Adrenal gland (tissue), 12 donors: Measurements from ENCODE around the gene CFAP99. TPM values are rescaled to one million over a fixed set of nuclear protein-coding genes. Genes with fewer than 3 reads are reported as not detected.

Source experiments
- DNase-seq, 7 donors: peaks; one replicate each; pipeline ENCODE4 v3.0.0-alpha.2; 2019 to 2020
- H3K27ac ChIP-seq, 5 donors: fragments of 200-600 bp; sonication (generic) in 4 of 5; 1 replicate in 3 of 5; 2 replicates in 2 of 5; pipeline versions ENCODE4 v1.5.1 to v1.8.0; 2016 to 2020; ENCODE audit warnings: mild to moderate bottlenecking in 1 of 5
- H3K27me3 ChIP-seq: fragments of 200-600 bp; 2 replicates; pipeline ENCODE4 v1.8.0; 2021
- H3K36me3 ChIP-seq, 2 donors: fragments of 200-600 bp; replicated peaks in 1 of 2; 1 replicate in 1 of 2; 2 replicates in 1 of 2; pipeline versions ENCODE4 v1.5.1 to v1.8.0; 2018 to 2022
- H3K4me1 ChIP-seq, 2 donors: fragments of 200-600 bp; replicated peaks in 1 of 2; 1 replicate in 1 of 2; 2 replicates in 1 of 2; pipeline versions ENCODE4 v1.5.1 to v1.8.0; 2018 to 2021
- H3K4me3 ChIP-seq, 4 donors: fragments of 200-600 bp; sonication (generic) in 3 of 4; one replicate each; pipeline ENCODE4 v1.5.1; 2016 to 2018
- H3K9me3 ChIP-seq, 3 donors: fragments of 200-600 bp; sonication (generic) in 1 of 3; replicated peaks in 1 of 3; 1 replicate in 2 of 3; 2 replicates in 1 of 3; pipeline versions ENCODE4 v1.5.1 to v1.8.0; 2016 to 2021
- POLR2A ChIP-seq, 2 donors: fragments of 450-650 bp; IDR thresholded peaks; one replicate each; pipeline ENCODE4 v1.6.1; 2017; ENCODE audit warnings: antibody characterized with exemption in 2 of 2, mild to moderate bottlenecking in 2 of 2, moderate library complexity in 1 of 2
- WGBS, 4 donors: extraction: QIAGEN DNeasy Blood & Tissue Kit in 2 of 4; methylation state at CpG; one replicate each; pipeline versions ENCODE4 v1.1.5 to v1.1.7; 2013 to 2017; 5-methylcytosine and 5-hydroxymethylcytosine counted together
- intact Hi-C, 2 donors: fragments of 100-400 bp; cut with DNase I; formaldehyde crosslinking; loops; one replicate each; pipeline versions ENCODE4 v1.14.1 to v1.15.0; 2022 to 2023
- polyA plus RNA-seq, 3 donors: library from polyadenylated mRNA; stranded (reverse); fragments of 200-250 nt in 2 of 3; fragments of 350-450 nt in 1 of 3; fragmentation: Illumina TruSeq in 1 of 3; extraction: RNeasy Lipid Tissue Mini Kit (QIAGEN cat#74804) in 1 of 3; gene quantifications; one replicate each; pipeline ENCODE4 v1.2.3, GENCODE V29; 2013 to 2014
- total RNA-seq, 9 donors: library from RNA; depleted of rRNA in 4 of 9; stranded (reverse); fragments of >200 nt in 4 of 9; fragments of 120-200 nt in 1 of 9; fragmentation: NEBNext Ultra II Directional in 1 of 9; extraction: Animal tissue kit (Norgen Biotek cat#: 25700) in 1 of 9; gene quantifications; one replicate each; pipeline versions ENCODE4 v1.1.0 to v1.2.4, GENCODE V29; 2013 to 2023
- TF ChIP-seq, protein P1 (sequence below), 6 experiments: fragments of 450-650 bp in 4 of 6; fragments of 200-600 bp in 2 of 6; sonication (generic) in 1 of 6; IDR thresholded peaks; 1 replicate in 5 of 6; 2 replicates in 1 of 6; pipeline versions ENCODE4 v1.5.1 to v1.8.0; 2016 to 2021; ENCODE audit warnings: antibody characterized with exemption in 6 of 6, mild to moderate bottlenecking in 2 of 6, moderate library complexity in 1 of 6
- donor health status: healthy with polysubstance abuse.
- donor health status: Bipolar disorder and iron deficiency.
- donor health status: DM: yes; HTN: yes; CAD: no.
- donor health status: DM: no; HTN: no; CAD: no.
- donor health status: DM: no; HTN: no; CAD: no.
- donor health status: DM: yes; HTN: yes; CAD: no.

CFAP99 gene
- total and polyA plus RNA-seq, 12 donors: 0.18 to 5.0 (median 3.2) TPM

DNA sequence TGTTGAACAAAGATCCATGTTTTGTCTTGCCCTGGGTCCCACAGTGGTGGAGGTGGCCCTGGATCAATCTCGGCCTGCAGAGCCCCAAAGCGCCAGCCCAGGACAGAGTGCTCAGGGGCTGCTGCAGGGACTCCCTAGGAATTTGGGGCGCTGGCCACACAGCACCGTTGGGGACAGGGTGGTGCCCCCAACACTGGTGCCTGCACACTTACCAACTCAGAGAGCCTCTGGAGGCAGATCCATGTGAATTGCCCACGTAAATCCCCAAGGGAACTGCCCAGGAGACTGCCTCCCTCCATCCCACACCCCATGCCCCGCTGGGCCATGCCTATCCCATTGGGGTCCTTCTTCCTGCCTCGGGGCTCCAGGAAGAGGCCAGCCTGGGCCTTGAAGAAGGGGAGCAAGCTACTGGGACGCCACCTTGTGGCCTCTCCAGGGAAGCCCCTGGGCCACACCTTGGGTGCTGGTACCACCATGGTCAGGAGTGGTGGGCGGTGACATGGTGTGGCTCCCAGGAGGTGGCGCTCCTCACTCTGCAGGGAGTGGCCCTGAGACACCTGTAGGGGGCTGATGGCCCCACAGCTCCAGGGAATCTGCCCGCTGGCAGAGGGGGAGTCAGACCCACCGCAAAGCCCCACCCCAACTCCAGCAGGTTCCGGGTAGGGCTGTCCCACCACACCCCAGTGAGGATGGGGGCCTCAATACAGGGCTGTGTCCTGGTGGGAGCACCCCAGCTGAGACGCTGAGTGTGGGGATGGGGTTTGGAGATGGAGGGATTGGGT, 22.8 kb downstream of the CFAP99 start:
- no peaks in the 10 kb centered on the region for H3K9me3 ChIP-seq
- TF ChIP-seq, protein P1, sequence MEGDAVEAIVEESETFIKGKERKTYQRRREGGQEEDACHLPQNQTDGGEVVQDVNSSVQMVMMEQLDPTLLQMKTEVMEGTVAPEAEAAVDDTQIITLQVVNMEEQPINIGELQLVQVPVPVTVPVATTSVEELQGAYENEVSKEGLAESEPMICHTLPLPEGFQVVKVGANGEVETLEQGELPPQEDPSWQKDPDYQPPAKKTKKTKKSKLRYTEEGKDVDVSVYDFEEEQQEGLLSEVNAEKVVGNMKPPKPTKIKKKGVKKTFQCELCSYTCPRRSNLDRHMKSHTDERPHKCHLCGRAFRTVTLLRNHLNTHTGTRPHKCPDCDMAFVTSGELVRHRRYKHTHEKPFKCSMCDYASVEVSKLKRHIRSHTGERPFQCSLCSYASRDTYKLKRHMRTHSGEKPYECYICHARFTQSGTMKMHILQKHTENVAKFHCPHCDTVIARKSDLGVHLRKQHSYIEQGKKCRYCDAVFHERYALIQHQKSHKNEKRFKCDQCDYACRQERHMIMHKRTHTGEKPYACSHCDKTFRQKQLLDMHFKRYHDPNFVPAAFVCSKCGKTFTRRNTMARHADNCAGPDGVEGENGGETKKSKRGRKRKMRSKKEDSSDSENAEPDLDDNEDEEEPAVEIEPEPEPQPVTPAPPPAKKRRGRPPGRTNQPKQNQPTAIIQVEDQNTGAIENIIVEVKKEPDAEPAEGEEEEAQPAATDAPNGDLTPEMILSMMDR (IDR thresholded peaks at IDR 0.05): peak; percentile 48 to 76 (median 68)
- no peak for TF ChIP-seq POLR2A (IDR thresholded peaks at IDR 0.05)
- no peaks in the 10 kb centered on the region for H3K36me3 ChIP-seq
- H3K27me3 ChIP-seq: no peaks in the 10 kb centered on the region
- H3K4me1 ChIP-seq: no peaks in the 10 kb centered on the region
- no peak overlapping the region for H3K4me3 ChIP-seq
- intact Hi-C loops: loop anchor here (5.0 kb wide), 1 partner anchor 224 kb away; no protein-coding TSS in a partner anchor
- H3K27ac ChIP-seq: no peak overlapping the region
- WGBS, 4 donors: 45 to 61% (median 54%) methylated on average over 9 to 14 of the region's 14 CpGs
- peak; percentile 40 to 78 (median 65) for DNase-seq

DNA sequence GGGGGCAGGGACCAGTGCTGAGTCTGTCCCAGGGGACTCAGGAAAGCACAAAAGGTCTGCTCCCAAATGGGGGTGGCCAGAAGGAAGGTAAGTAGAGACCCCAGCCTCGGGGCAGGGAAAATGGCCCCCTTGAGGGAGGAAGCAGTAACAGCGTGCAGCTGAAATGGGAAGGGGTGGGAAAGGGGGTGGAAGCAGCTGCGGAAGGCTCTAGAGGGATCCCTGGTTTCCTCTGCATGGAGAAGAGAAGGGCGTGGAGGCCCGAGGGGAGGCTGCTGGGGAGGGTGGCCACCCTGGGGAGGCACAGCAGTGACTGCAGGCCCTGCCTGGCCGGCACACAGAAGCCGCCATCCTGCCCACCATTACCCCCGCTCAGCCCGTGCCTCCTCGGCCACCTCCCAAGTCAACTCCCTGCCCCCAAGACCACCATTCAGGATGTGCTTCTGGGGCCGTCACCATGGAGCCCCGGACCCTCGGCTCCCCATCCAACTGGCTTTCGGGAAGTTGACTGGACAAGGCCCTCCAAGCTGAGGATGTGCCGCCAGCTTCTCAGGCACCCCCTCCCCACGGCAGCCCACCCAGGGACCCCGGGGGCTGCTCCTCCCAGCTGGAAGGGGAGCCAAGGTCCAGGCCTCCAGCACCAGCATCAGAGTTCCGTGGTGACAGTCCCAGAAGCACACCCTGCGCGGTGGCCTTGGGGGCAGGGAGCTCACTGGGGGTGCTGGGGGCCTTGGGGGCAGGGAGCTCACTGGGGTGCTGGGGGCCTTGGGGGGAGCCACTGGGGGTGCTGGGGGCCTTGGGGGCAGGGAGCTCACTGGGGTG, 23.6 kb downstream of the CFAP99 start:
- intact Hi-C loops: loop anchor here (5.0 kb wide), 1 partner anchor 225 kb away; no protein-coding TSS in a partner anchor
- 73 to 80% (median 75%) methylated on average over 10 to 20 of the region's 20 CpGs for WGBS, 4 donors
- TF ChIP-seq, protein P1 (IDR thresholded peaks at IDR 0.05): no peak
- TF ChIP-seq POLR2A (IDR thresholded peaks at IDR 0.05): no peak

DNA sequence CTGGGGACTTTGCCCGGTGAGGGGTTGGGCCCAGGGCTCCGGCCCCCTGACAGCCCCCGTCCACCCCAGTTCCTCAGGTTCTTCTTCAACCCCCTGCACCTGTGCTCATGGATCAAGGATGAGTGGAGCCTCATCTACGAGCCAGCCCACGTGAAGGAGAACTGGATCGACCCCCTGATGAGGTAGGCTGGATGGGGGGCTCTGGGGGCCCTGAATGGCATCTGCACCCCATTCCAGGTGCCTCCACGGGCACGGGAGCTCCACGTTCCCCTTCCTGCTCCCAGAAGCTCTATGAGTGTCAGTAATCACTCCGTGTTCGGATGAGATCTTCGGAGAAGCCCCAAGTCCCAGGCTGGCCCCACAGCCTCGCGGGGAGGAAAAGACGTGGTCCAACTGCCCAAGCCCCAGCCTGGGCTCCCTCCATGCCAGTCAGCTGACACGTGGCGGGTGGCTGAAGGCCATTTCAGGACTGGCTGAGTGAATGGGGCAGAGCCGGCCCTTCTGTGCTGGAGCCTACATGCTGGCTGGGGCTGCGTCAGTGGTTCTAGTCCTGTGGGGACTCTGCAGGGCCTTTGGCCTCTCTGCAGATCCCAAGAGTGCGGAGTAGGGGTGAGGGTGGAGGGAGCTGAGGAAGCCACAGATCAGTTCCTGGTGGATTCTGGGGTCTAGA, 24.4 kb downstream of the CFAP99 start:
- intact Hi-C loops: loop anchor here (5.0 kb wide), 1 partner anchor 226 kb away; no protein-coding TSS in a partner anchor
- no peak for DNase-seq
- H3K27ac ChIP-seq: no peak overlapping the region
- no peaks in the 10 kb centered on the region for H3K4me1 ChIP-seq
- no peak overlapping the region for H3K4me3 ChIP-seq
- H3K27me3 ChIP-seq: no peaks in the 10 kb centered on the region
- TF ChIP-seq, protein P1 (IDR thresholded peaks at IDR 0.05): no peak
- TF ChIP-seq POLR2A (IDR thresholded peaks at IDR 0.05): no peak
- 81 to 86% (median 84%) methylated on average over 7 to 20 of the region's 20 CpGs for WGBS, 4 donors
- H3K9me3 ChIP-seq: no peaks in the 10 kb centered on the region
- H3K36me3 ChIP-seq: no peaks in the 10 kb centered on the region

More for the DNA sequence above, 23.6 kb downstream of the CFAP99 start:
- DNase-seq: no peak
- Histone ChIP-seq H3K9me3 (no peaks in the 10 kb centered on the region), H3K4me3 (no peak overlapping the region), H3K27ac (no peak overlapping the region), H3K27me3 (no peaks in the 10 kb centered on the region), H3K36me3 (no peaks in the 10 kb centered on the region), H3K4me1 (no peaks in the 10 kb centered on the region)
